Neural cell (in vitro differentiated cells): Measurements from ENCODE around the gene SLC12A8. TPM values are rescaled to one million over a fixed set of nuclear protein-coding genes. Genes with fewer than 3 reads are reported as not detected.

Experiments used
- H2AFZ ChIP-seq: fragments of 200-600, 300-800 bp; sonication (generic), shearing (Covaris generic); 2 replicates; pipeline ENCODE4 v1.6.0; 2014; ENCODE audit warnings: low read depth, mild to moderate bottlenecking, antibody characterized with exemption, low read length, moderate library complexity
- H3F3A ChIP-seq: fragments of 200-600 bp; shearing (Covaris generic); 2 replicates; pipeline ENCODE4 v1.6.1; 2016; ENCODE audit warnings: mild to moderate bottlenecking, moderate library complexity, mixed read lengths, antibody characterized with exemption, low read length; ENCODE audit not compliant: insufficient read depth, poor library complexity, severe bottlenecking
- H3K27ac ChIP-seq: fragments of 200-600, 300-800 bp; sonication (generic), shearing (Covaris generic); 2 replicates; pipeline ENCODE4 v1.5.1; 2014; ENCODE audit warnings: mild to moderate bottlenecking, low read length, moderate library complexity
- H3K27me3 ChIP-seq: fragments of 300-800, 200-600 bp; sonication (generic), shearing (Covaris generic); 2 replicates; pipeline ENCODE4 v1.6.0; 2014; ENCODE audit warnings: mild to moderate bottlenecking, low read depth, low read length, moderate library complexity; ENCODE audit not compliant: insufficient read depth
- H3K36me3 ChIP-seq: fragments of 300-800, 200-600 bp; sonication (generic), shearing (Covaris generic); 2 replicates; pipeline ENCODE4 v1.5.1; 2014; ENCODE audit warnings: mild to moderate bottlenecking, antibody characterized with exemption, low read length, moderate library complexity; ENCODE audit not compliant: insufficient read depth
- H3K4me2 ChIP-seq: fragments of 300-800, 200-600 bp; sonication (generic), shearing (Covaris generic); 2 replicates; pipeline ENCODE4 v1.6.0; 2014; ENCODE audit warnings: mild to moderate bottlenecking, low read length
- H3K4me3 ChIP-seq: fragments of 300-800, 200-600 bp; sonication (generic), shearing (Covaris generic); 2 replicates; pipeline ENCODE4 v1.5.1; 2014; ENCODE audit warnings: mild to moderate bottlenecking, low read length, moderate library complexity
- H3K79me2 ChIP-seq: fragments of 200-600 bp; shearing (Covaris generic); replicated peaks from 2 replicates; pipeline ENCODE4 v1.6.0; 2014; ENCODE audit warnings: mild to moderate bottlenecking, low read length, moderate library complexity; ENCODE audit not compliant: insufficient read depth
- H3K9ac ChIP-seq: fragments of 300-800, 200-600 bp; sonication (generic), shearing (Covaris generic); 2 replicates; pipeline ENCODE4 v1.6.1; 2016; ENCODE audit warnings: mild to moderate bottlenecking, low read length, mixed read lengths
- H3K9me2 ChIP-seq: fragments of 200-600 bp; shearing (Covaris generic); 2 replicates; pipeline ENCODE4 v1.6.1; 2016; ENCODE audit warnings: mild to moderate bottlenecking, low read length, mixed read lengths; ENCODE audit not compliant: insufficient read depth
- H3K9me3 ChIP-seq: fragments of 200-600, 300-800 bp; sonication (generic), shearing (Covaris generic); 2 replicates; pipeline ENCODE4 v1.6.1; 2016; ENCODE audit warnings: mild to moderate bottlenecking, mixed run types, low read length, moderate library complexity, mixed read lengths
- H4K20me1 ChIP-seq: fragments of 200-600 bp; shearing (Covaris generic); 2 replicates; pipeline ENCODE4 v1.6.1; 2016; ENCODE audit warnings: mild to moderate bottlenecking, mixed run types; ENCODE audit not compliant: insufficient read depth
- CTCF ChIP-seq: fragments of 450-650 bp; IDR thresholded peaks from 2 replicates; pipeline ENCODE4 v1.5.1; 2014; ENCODE audit warnings: antibody characterized with exemption, mild to moderate bottlenecking, moderate library complexity; ENCODE audit not compliant: poor library complexity, severe bottlenecking
- EP300 ChIP-seq: fragments of 450-650 bp; conservative IDR thresholded peaks from 2 replicates; pipeline ENCODE4 v1.6.1; 2014; ENCODE audit warnings: antibody characterized with exemption, mild to moderate bottlenecking, moderate library complexity; ENCODE audit not compliant: poor library complexity, severe bottlenecking
- EZH2 ChIP-seq: fragments of 200-600, 300-800 bp; shearing (Covaris generic), sonication (generic); IDR thresholded peaks from 2 replicates; pipeline ENCODE4 v1.6.1; 2014; ENCODE audit warnings: antibody characterized with exemption, low read length, borderline replicate concordance, mild to moderate bottlenecking; ENCODE audit not compliant: insufficient read depth, poor library complexity, severe bottlenecking
- MXI1 ChIP-seq: fragments of 450-650 bp; conservative IDR thresholded peaks from 2 replicates; pipeline ENCODE4 v1.6.1; 2014; ENCODE audit warnings: antibody characterized with exemption, mild to moderate bottlenecking; ENCODE audit not compliant: poor library complexity, severe bottlenecking
- POLR2AphosphoS5 ChIP-seq: IDR thresholded peaks from 2 replicates; pipeline ENCODE4 v1.6.1; 2012
- RAD21 ChIP-seq: fragments of 450-650 bp; conservative IDR thresholded peaks from 2 replicates; pipeline ENCODE4 v1.6.1; 2014; ENCODE audit warnings: antibody characterized with exemption, mild to moderate bottlenecking, moderate library complexity
- REST ChIP-seq: IDR thresholded peaks from 2 replicates; pipeline ENCODE4 v1.6.1; 2012; ENCODE audit warnings: borderline replicate concordance
- SMC3 ChIP-seq: fragments of 450-650 bp; conservative IDR thresholded peaks from 2 replicates; pipeline ENCODE4 v1.6.1; 2014; ENCODE audit warnings: antibody characterized with exemption, mild to moderate bottlenecking, moderate library complexity; ENCODE audit not compliant: poor library complexity
- TAF1 ChIP-seq: IDR thresholded peaks from 2 replicates; pipeline ENCODE4 v1.6.1; 2012; ENCODE audit warnings: low read depth
- polyA plus RNA-seq: library from polyadenylated mRNA; depleted of rRNA; stranded (reverse); fragments of >200 nt; gene quantifications from 2 replicates; pipeline ENCODE4 v1.2.3, GENCODE V29; 2014

SLC12A8 gene
- polyA plus RNA-seq, 1 donor from 2014 or later: 4.6 TPM

GRCh38 chr3:125207507-125207906 is 5.0 kb downstream of the SLC12A8 start:
- no peaks in the 10 kb centered on the region for H3K9me3 ChIP-seq
- H4K20me1 ChIP-seq: no peaks in the 10 kb centered on the region
- H3K4me2 ChIP-seq: no peak overlapping the region
- no peak overlapping the region for H3K27ac ChIP-seq
- no peak overlapping the region for H3K9ac ChIP-seq
- no peaks in the 10 kb centered on the region for H3F3A ChIP-seq
- TF ChIP-seq EP300: no peak
- TF ChIP-seq CTCF: no peak
- no peak for TF ChIP-seq EZH2
- TF ChIP-seq TAF1: no peak
- no peak for TF ChIP-seq SMC3
- no peak for TF ChIP-seq RAD21
- TF ChIP-seq REST: no peak
- no peak for TF ChIP-seq POLR2AphosphoS5
- no peak for TF ChIP-seq MXI1
- H3K4me3 ChIP-seq: no peak overlapping the region
- H3K9me2 ChIP-seq: no peaks in the 10 kb centered on the region
- H3K36me3 ChIP-seq: no peaks in the 10 kb centered on the region
- no peak overlapping the region for H2AFZ ChIP-seq
- no peaks in the 10 kb centered on the region for H3K79me2 ChIP-seq
- H3K27me3 ChIP-seq: peaks cover 12% of the 10 kb centered on the region

GRCh38 chr3:125206934-125207333 is 5.6 kb downstream of the SLC12A8 start:
- TF ChIP-seq SMC3 (no peak), EZH2 (no peak), RAD21 (no peak), REST (no peak), EP300 (no peak), TAF1 (no peak), MXI1 (no peak), POLR2AphosphoS5 (no peak), CTCF (no peak)
- Histone ChIP-seq H3K27me3 (peaks cover 6% of the 10 kb centered on the region), H4K20me1 (no peaks in the 10 kb centered on the region), H3K4me3 (no peak overlapping the region), H3K27ac (no peak overlapping the region), H3K79me2 (no peaks in the 10 kb centered on the region), H3K9me2 (no peaks in the 10 kb centered on the region), H3K9ac (no peak overlapping the region), H3K4me2 (no peak overlapping the region), H3K9me3 (no peaks in the 10 kb centered on the region), H2AFZ (no peak overlapping the region), H3K36me3 (no peaks in the 10 kb centered on the region), H3F3A (no peaks in the 10 kb centered on the region)
